MM.1S (cell line): ENCODE data around the gene CD244.
A peak's percentile ranks its signal among the peaks of the same experiment; 100 is the strongest.

Source experiments
- DNase-seq: peaks from one replicate; pipeline ENCODE4 v3.0.0-alpha.2; 2015
- H2AFZ ChIP-seq: fragments of 300-600 bp; sonication (generic); 2 replicates; pipeline ENCODE4 v1.6.0; 2016; ENCODE audit warnings: antibody characterized with exemption, low read length
- H3F3A ChIP-seq: fragments of 300-600 bp; sonication (generic); 2 replicates; pipeline ENCODE4 v1.6.1; 2016; ENCODE audit warnings: mild to moderate bottlenecking, antibody characterized with exemption, low read length, moderate library complexity, mixed read lengths; ENCODE audit not compliant: insufficient read depth
- H3K27ac ChIP-seq: fragments of 300-600 bp; sonication (generic); 2 replicates; pipeline ENCODE4 v1.5.1; 2016; ENCODE audit warnings: mild to moderate bottlenecking, low read length
- H3K27me3 ChIP-seq: fragments of 300-600 bp; sonication (generic); replicated peaks from 2 replicates; pipeline ENCODE4 v1.6.0; 2016; ENCODE audit warnings: low read length; ENCODE audit not compliant: insufficient read depth
- H3K36me3 ChIP-seq: fragments of 300-600 bp; sonication (generic); replicated peaks from 2 replicates; pipeline ENCODE4 v1.6.1; 2016; ENCODE audit warnings: mild to moderate bottlenecking, low read length, mixed read lengths; ENCODE audit not compliant: insufficient read depth
- H3K4me1 ChIP-seq: fragments of 300-600 bp; sonication (generic); 2 replicates; pipeline ENCODE4 v1.6.1; 2016; ENCODE audit warnings: low read length, mixed read lengths
- H3K4me2 ChIP-seq: fragments of 300-600 bp; sonication (generic); 2 replicates; pipeline ENCODE4 v1.6.0; 2016; ENCODE audit warnings: low read depth, low read length
- H3K4me3 ChIP-seq: fragments of 300-600 bp; sonication (generic); 2 replicates; pipeline ENCODE4 v1.5.1; 2016; ENCODE audit warnings: low read length, mixed read lengths
- H3K79me2 ChIP-seq: fragments of 300-600 bp; sonication (generic); 2 replicates; pipeline ENCODE4 v1.6.1; 2016; ENCODE audit warnings: mixed run types, low read length, mixed read lengths
- H3K9ac ChIP-seq: fragments of 300-600 bp; sonication (generic); 2 replicates; pipeline ENCODE4 v1.6.1; 2016; ENCODE audit warnings: low read length, mixed read lengths
- H3K9me2 ChIP-seq: fragments of 300-600 bp; sonication (generic); replicated peaks from 2 replicates; pipeline ENCODE4 v1.6.1; 2016; ENCODE audit warnings: mild to moderate bottlenecking, low read length, mixed read lengths; ENCODE audit not compliant: insufficient read depth
- H3K9me3 ChIP-seq: fragments of 300-600 bp; sonication (generic); replicated peaks from 2 replicates; pipeline ENCODE4 v1.6.1; 2016; ENCODE audit warnings: mild to moderate bottlenecking, low read length, mixed read lengths; ENCODE audit not compliant: insufficient read depth
- H4K20me1 ChIP-seq: fragments of 300-600 bp; sonication (generic); 2 replicates; pipeline ENCODE4 v1.6.1; 2016; ENCODE audit warnings: mild to moderate bottlenecking, low read length, moderate library complexity, mixed read lengths; ENCODE audit not compliant: insufficient read depth
- CTCF ChIP-seq: fragments of 300-600 bp; sonication (generic); IDR thresholded peaks from 2 replicates; pipeline ENCODE4 v1.5.1; 2016; ENCODE audit warnings: antibody characterized with exemption, low read length, mixed read lengths
- EZH2 ChIP-seq: fragments of 300-600 bp; sonication (generic); optimal IDR thresholded peaks from 2 replicates; pipeline ENCODE3; 2017; ENCODE audit warnings: low read depth, mild to moderate bottlenecking, antibody characterized with exemption, low read length, mixed read lengths
- EZH2phosphoT487 ChIP-seq: fragments of 300-600 bp; sonication (generic); IDR thresholded peaks from 2 replicates; pipeline ENCODE4 v1.6.1; 2018; ENCODE audit warnings: antibody characterized with exemption, low read length

CD244 gene

GRCh38 chr1:160814316-160814715 lies 48.4 kb downstream of the CD244 start:
- no peak overlapping the region for H2AFZ ChIP-seq
- no peak overlapping the region for H3K27ac ChIP-seq
- peaks cover 32% of the 10 kb centered on the region for H3K79me2 ChIP-seq
- no peak overlapping the region for H3K9ac ChIP-seq
- TF ChIP-seq EZH2: no peak
- TF ChIP-seq CTCF: no peak
- TF ChIP-seq EZH2phosphoT487: no peak
- H3K36me3 ChIP-seq: no peaks in the 10 kb centered on the region; the same call in 1 of the 2 replicates
- H3K9me2 ChIP-seq: no peaks in the 10 kb centered on the region
- no peak overlapping the region for H3K4me2 ChIP-seq
- DNase-seq: no peak
- peaks cover 19% of the 10 kb centered on the region for H3F3A ChIP-seq
- H3K4me3 ChIP-seq: no peak overlapping the region
- H3K4me1 ChIP-seq: peaks cover 25% of the 10 kb centered on the region
- no peaks in the 10 kb centered on the region for H3K27me3 ChIP-seq
- no peaks in the 10 kb centered on the region for H3K9me3 ChIP-seq
- no peaks in the 10 kb centered on the region for H4K20me1 ChIP-seq

GRCh38 chr1:160813215-160813614 lies 49.5 kb downstream of the CD244 start:
- Histone ChIP-seq H3K4me2 (no peak overlapping the region), H3K27me3 (no peaks in the 10 kb centered on the region), H3K36me3 (no peaks in the 10 kb centered on the region; the same call in 1 of the 2 replicates), H3K27ac (no peak overlapping the region), H3F3A (peaks cover 19% of the 10 kb centered on the region), H4K20me1 (no peaks in the 10 kb centered on the region), H2AFZ (no peak overlapping the region), H3K9me3 (no peaks in the 10 kb centered on the region), H3K4me3 (no peak overlapping the region), H3K9me2 (no peaks in the 10 kb centered on the region), H3K4me1 (peaks cover 25% of the 10 kb centered on the region), H3K79me2 (peaks cover 41% of the 10 kb centered on the region), H3K9ac (no peak overlapping the region)
- DNase-seq: no peak
- TF ChIP-seq EZH2phosphoT487: no peak
- no peak for TF ChIP-seq EZH2
- TF ChIP-seq CTCF: no peak

GRCh38 chr1:160811147-160811546 lies 51.5 kb downstream of the CD244 start:
- DNase-seq: peak; percentile 77

More at GRCh38 chr1:160811147-160811546, 51.5 kb downstream of the CD244 start:
- Histone ChIP-seq H3K36me3 (no peaks in the 10 kb centered on the region), H3K9me3 (no peaks in the 10 kb centered on the region), H3F3A (peaks cover 19% of the 10 kb centered on the region), H3K4me3 (no peak overlapping the region), H4K20me1 (no peaks in the 10 kb centered on the region), H3K4me2 (peak overlapping the region; percentile 19), H2AFZ (no peak overlapping the region), H3K9ac (no peak overlapping the region), H3K79me2 (peaks cover 62% of the 10 kb centered on the region), H3K9me2 (no peaks in the 10 kb centered on the region), H3K4me1 (peaks cover 25% of the 10 kb centered on the region), H3K27me3 (no peaks in the 10 kb centered on the region), H3K27ac (peak overlapping the region; percentile 11; the same call in 1 of the 2 replicates)
- no peak for TF ChIP-seq EZH2phosphoT487
- no peak for TF ChIP-seq CTCF
- no peak for TF ChIP-seq EZH2
